Transverse colon (tissue), 4 donors: ENCODE results near the gene ZDHHC14. TPM values are rescaled to one million over a fixed set of nuclear protein-coding genes. Genes with fewer than 3 reads are reported as not detected.

ENCODE experiments used
- DNase-seq: peaks from one replicate; pipeline ENCODE4 v3.0.0-alpha.2; 2019
- H3K27ac ChIP-seq, 4 donors: fragments of 200-600 bp; sonication (generic); 2 replicates each; pipeline ENCODE4 v1.5.1; 2016 to 2018; ENCODE audit warnings: inconsistent platforms in 4 of 4
- H3K27me3 ChIP-seq: fragments of 200-600 bp; sonication (generic); 2 replicates; pipeline ENCODE4 v1.5.1; 2017; ENCODE audit warnings: inconsistent platforms
- H3K36me3 ChIP-seq, 4 donors: fragments of 200-600 bp; sonication (generic); 2 replicates each; pipeline ENCODE4 v1.5.1; 2017 to 2019; ENCODE audit warnings: inconsistent platforms in 4 of 4
- H3K4me1 ChIP-seq, 4 donors: fragments of 200-600 bp; sonication (generic); 2 replicates each; pipeline ENCODE4 v1.5.1; 2017 to 2020; ENCODE audit warnings: inconsistent platforms in 4 of 4
- H3K4me3 ChIP-seq, 4 donors: fragments of 200-600 bp; sonication (generic); 1 replicate in 1 of 4; 2 replicates in 3 of 4; pipeline versions ENCODE4 v1.5.1 to v1.6.1; 2017 to 2019; ENCODE audit warnings: inconsistent platforms in 4 of 4
- H3K9me3 ChIP-seq, 2 donors: fragments of 200-600 bp; sonication (generic); 2 replicates each; pipeline ENCODE4 v1.5.1; 2017 to 2019; ENCODE audit warnings: inconsistent platforms in 2 of 2
- EP300 ChIP-seq: sonication (generic); formaldehyde crosslinking; IDR thresholded peaks from one replicate; pipeline ENCODE4 v1.6.1; 2017; ENCODE audit warnings: antibody characterized with exemption, low read depth
- POLR2A ChIP-seq: fragments of 450-650 bp; IDR thresholded peaks from one replicate; pipeline ENCODE4 v1.6.1; 2016; ENCODE audit warnings: antibody characterized with exemption, mild to moderate bottlenecking, moderate library complexity
- POLR2AphosphoS5 ChIP-seq, 3 donors: sonication (generic); formaldehyde crosslinking; IDR thresholded peaks; one replicate each; pipeline ENCODE4 v1.6.1; 2016; ENCODE audit warnings: antibody characterized with exemption in 3 of 3
- WGBS, 2 donors: methylation state at CpG; one replicate each; pipeline ENCODE4 v1.1.5; 2018; ENCODE audit warnings: low coverage in 1 of 2; 5-methylcytosine and 5-hydroxymethylcytosine counted together
- in situ Hi-C, 4 donors: fragments of 200-750 bp; cut with MboI; loops; one replicate each; pipeline versions ENCODE4 v1.15.0 to v1.15.1; 2017; ENCODE audit warnings: low sequenced_read_pairs in 3 of 4, low pct_ligation_motif_present in 1 of 4, low pct_unique_long_range_greater_than_20kb in 1 of 4
- intact Hi-C: fragments of 100-400 bp; cut with DNase I; formaldehyde crosslinking; loops from one replicate; pipeline ENCODE4 v1.15.1; 2023; ENCODE audit warnings: low total_unique reads
- total RNA-seq, 4 donors: library from RNA; depleted of rRNA; stranded (reverse); fragments of >200 nt; gene quantifications; one replicate each; pipeline ENCODE4 v1.1.0, GENCODE V29; 2016
- TF ChIP-seq, protein P1 (sequence below), 5 experiments: fragments of 200-600 bp in 3 of 5; fragments of 450-650 bp in 2 of 5; sonication (generic) in 3 of 5; IDR thresholded peaks; 1 replicate in 2 of 5; 2 replicates in 3 of 5; pipeline ENCODE4 v1.5.1; 2016 to 2017; ENCODE audit warnings: antibody characterized with exemption in 5 of 5, inconsistent platforms in 3 of 5, mild to moderate bottlenecking in 2 of 5, moderate library complexity in 1 of 5

The ZDHHC14 gene
- total RNA-seq, 4 donors from 2014 or later, result 10.2 to 16.5 (median 12.5) TPM

DNA sequence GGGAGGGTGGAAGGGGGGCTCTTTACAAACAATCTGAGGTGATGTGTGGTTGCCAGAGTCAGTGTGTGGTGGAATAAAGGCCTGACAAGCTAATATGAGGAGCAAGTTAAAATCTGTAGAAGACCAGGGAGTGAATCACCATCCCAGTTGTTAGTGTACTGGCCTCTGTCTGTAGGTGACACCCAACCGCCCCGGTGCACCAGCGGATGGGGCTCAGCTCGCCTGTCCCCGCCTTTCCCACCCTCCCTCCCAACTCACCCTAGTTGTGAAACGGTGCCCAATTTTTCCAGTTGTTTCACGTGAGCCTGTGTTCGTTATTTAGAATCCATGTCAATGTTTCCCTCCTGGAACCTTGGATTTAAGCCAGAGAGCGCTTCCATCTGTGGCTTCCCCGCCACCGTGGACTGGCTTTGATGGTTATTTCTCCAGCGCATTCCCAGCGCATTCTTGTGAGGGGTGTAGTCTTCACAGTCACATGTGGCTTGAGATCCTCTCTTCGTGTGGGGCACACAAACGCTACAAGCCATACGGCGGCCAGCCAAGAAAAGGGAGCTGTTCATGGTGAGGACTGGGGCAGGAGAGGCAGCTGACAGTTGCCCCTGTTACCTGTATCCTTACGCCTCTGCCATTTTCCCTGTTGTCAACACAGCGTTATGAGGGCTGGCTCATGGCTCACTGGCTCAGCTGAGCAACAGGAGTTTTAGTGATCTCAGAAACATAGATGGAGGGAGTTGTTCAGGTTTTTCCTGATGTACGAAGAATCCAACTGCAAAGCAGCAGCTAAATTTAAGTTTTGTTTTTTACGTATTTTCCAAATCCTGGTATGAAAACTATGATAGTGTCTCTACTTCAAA is 137.6 kb downstream of the ZDHHC14 start:
- TF ChIP-seq POLR2A, result no peak
- TF ChIP-seq POLR2AphosphoS5 (IDR thresholded peaks at IDR 0.05), result no peak
- no peak for TF ChIP-seq EP300
- TF ChIP-seq, protein P1, sequence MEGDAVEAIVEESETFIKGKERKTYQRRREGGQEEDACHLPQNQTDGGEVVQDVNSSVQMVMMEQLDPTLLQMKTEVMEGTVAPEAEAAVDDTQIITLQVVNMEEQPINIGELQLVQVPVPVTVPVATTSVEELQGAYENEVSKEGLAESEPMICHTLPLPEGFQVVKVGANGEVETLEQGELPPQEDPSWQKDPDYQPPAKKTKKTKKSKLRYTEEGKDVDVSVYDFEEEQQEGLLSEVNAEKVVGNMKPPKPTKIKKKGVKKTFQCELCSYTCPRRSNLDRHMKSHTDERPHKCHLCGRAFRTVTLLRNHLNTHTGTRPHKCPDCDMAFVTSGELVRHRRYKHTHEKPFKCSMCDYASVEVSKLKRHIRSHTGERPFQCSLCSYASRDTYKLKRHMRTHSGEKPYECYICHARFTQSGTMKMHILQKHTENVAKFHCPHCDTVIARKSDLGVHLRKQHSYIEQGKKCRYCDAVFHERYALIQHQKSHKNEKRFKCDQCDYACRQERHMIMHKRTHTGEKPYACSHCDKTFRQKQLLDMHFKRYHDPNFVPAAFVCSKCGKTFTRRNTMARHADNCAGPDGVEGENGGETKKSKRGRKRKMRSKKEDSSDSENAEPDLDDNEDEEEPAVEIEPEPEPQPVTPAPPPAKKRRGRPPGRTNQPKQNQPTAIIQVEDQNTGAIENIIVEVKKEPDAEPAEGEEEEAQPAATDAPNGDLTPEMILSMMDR (IDR thresholded peaks at IDR 0.05), result no peak
- H3K9me3 ChIP-seq, result no peaks in the 10 kb centered on the region
- in situ Hi-C loops (no loop called here), intact Hi-C loops (no loop called here)
- no peak for DNase-seq
- peaks cover 0 to 3% (median 0%) of the 10 kb centered on the region in 4 donors for H3K4me1 ChIP-seq
- no peak overlapping the region for H3K27ac ChIP-seq
- no peak overlapping the region for H3K4me3 ChIP-seq
- H3K27me3 ChIP-seq, result no peaks in the 10 kb centered on the region
- H3K36me3 ChIP-seq, result no peaks in the 10 kb centered on the region
- WGBS, 2 donors, result 85% methylated on average over 2 to 21 of the region's 21 CpGs

DNA sequence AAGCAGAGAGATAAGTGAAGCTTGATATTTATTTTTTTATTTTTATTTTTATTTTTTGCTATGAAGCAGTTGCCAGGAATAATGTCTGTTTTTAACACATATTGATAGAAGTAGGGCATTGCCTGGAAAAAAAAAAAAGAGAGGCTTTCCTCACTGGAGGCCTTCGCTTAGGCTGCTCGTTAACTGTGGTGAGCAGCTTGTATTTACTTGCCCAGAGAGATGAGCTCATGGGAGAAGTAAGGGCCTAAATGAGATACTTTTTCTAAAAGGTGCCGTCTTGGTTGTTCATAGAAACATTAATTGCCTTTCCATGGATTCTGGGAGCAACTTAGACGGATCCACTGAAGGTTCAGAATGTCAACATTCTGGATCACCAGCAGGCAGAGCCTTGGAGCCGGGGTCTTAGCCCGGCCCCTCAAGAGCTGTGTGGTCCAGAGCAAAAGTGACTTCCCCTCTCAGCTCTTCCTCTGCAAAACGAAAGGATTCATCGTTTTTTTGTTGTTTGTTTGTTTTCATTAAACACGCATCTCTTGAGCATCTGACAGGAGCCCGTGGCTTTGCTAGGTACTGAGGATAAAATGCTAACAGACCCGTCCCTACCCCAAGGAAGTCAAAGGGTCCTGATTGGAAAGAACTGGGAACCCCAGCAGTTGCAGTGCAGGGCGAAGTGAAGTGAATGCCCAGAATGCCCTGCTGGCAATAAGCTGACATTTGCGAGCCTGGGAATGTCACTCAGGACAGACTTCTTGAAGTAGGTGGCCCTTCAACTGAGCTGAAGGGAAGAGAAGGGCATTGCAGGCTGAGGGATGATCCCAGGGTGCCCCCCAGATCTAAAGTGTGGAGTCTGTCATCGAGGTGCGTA is 138.5 kb downstream of the ZDHHC14 start:
- in situ Hi-C loops, result no loop called here
- Histone ChIP-seq H3K27me3 (no peaks in the 10 kb centered on the region), H3K4me1 (no peaks in the 10 kb centered on the region), H3K36me3 (no peaks in the 10 kb centered on the region), H3K9me3 (no peaks in the 10 kb centered on the region), H3K27ac (no peak overlapping the region), H3K4me3 (no peak overlapping the region)
- intact Hi-C loops, result no loop called here
- DNase-seq, result no peak
- 90 to 100% methylated on average over 4 to 15 of the region's 15 CpGs for WGBS, 2 donors
- no peak for TF ChIP-seq POLR2AphosphoS5 (IDR thresholded peaks at IDR 0.05)
- TF ChIP-seq, protein P1 (IDR thresholded peaks at IDR 0.05), result no peak

- TF ChIP-seq POLR2A, result no peak
- no peak for TF ChIP-seq POLR2AphosphoS5 (IDR thresholded peaks at IDR 0.05)
- no peak for TF ChIP-seq EP300
- TF ChIP-seq, protein P1 (IDR thresholded peaks at IDR 0.05), result no peak
- Histone ChIP-seq H3K36me3 (no peaks in the 10 kb centered on the region), H3K4me3 (no peak overlapping the region), H3K27ac (no peak overlapping the region), H3K4me1 (no peaks in the 10 kb centered on the region), H3K27me3 (no peaks in the 10 kb centered on the region), H3K9me3 (no peaks in the 10 kb centered on the region)
- no peak for DNase-seq
- 60 to 80% methylated on average over 2 of the region's 2 CpGs for WGBS, 2 donors
- in situ Hi-C loops (no loop called here), intact Hi-C loops (no loop called here)
Measured at GRCh38 chr6:157520117-157520406, 139.1 kb downstream of the ZDHHC14 start.

DNA sequence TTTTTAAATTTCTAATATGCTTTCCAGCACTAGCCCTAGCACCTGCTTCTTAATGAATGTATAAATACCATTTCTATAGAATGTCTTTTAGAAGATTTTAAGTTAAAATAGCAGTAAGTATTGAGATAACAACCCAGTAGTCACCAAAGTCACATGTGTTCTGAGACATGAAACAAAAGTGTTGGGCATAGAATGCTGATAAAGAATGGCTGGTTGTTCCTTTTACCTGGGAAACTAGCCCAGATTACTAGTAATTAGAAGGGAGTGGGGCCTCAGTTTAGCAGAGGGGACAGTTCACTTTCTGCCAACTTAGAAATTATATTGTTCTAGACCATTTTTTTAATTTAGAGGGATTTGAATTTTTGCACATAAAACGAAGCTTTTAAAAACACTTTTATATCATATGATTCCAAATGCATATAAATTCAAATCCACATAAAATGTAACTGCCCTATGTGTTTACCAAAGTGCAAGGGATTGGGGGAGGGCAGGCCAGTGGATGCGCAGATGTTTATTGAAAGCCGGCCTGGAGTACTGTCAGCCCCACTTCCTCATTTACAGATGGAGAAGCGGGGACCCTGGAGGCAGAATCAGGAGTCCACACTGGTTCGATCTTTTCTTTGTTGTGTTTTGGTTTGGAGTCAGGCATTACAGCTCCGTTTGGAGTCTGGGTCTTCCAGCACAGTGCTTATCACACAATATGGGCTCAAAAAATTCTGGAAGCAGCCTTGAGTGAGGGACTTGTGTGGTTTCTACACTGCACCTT is 139.8 kb downstream of the ZDHHC14 start:
- intact Hi-C loops, result no loop called here
- H3K27ac ChIP-seq, result no peak overlapping the region
- TF ChIP-seq POLR2A (no peak), POLR2AphosphoS5 (IDR thresholded peaks at IDR 0.05) (no peak), EP300 (no peak)
- TF ChIP-seq, protein P1 (IDR thresholded peaks at IDR 0.05), result no peak
- WGBS, 2 donors, result 68 to 86% methylated on average over 4 to 6 of the region's 6 CpGs
- H3K9me3 ChIP-seq, result no peaks in the 10 kb centered on the region
- in situ Hi-C loops, result no loop called here
- no peaks in the 10 kb centered on the region for H3K36me3 ChIP-seq
- H3K27me3 ChIP-seq, result no peaks in the 10 kb centered on the region
- no peaks in the 10 kb centered on the region for H3K4me1 ChIP-seq
- H3K4me3 ChIP-seq, result no peak overlapping the region
- DNase-seq, result no peak
